Breast epithelium (tissue), 4 donors: ENCODE data around the gene CAMTA1. TPM values are rescaled to one million over a fixed set of nuclear protein-coding genes. Genes with fewer than 3 reads are reported as not detected.

ENCODE experiments used
- DNase-seq, 2 donors: peaks; one replicate each; pipeline ENCODE4 v3.0.0-alpha.2; 2019; ENCODE audit warnings: low spot score in 2 of 2
- H3K27ac ChIP-seq, 2 donors: fragments of 200-600 bp; sonication (generic) in 1 of 2; one replicate each; pipeline ENCODE4 v1.5.1; 2016 to 2019; ENCODE audit warnings: mild to moderate bottlenecking in 1 of 2
- H3K27me3 ChIP-seq, 2 donors: fragments of 200-600 bp; sonication (generic) in 1 of 2; one replicate each; pipeline versions ENCODE4 v1.5.1 to v1.6.0; 2017 to 2019; ENCODE audit warnings: control low read depth in 1 of 2, mild to moderate bottlenecking in 1 of 2
- H3K36me3 ChIP-seq: fragments of 200-600 bp; one replicate; pipeline ENCODE4 v1.5.1; 2019
- H3K4me1 ChIP-seq, 2 donors: fragments of 200-600 bp; sonication (generic); one replicate each; pipeline ENCODE4 v1.5.1; 2016 to 2019; ENCODE audit warnings: control low read depth in 1 of 2
- H3K4me3 ChIP-seq, 3 donors: fragments of 200-600 bp; sonication (generic); 1 replicate in 2 of 3; 2 replicates in 1 of 3; pipeline ENCODE4 v1.5.1; 2016 to 2019; ENCODE audit warnings: mild to moderate bottlenecking in 3 of 3, moderate library complexity in 2 of 3
- H3K9me3 ChIP-seq, 2 donors: fragments of 200-600 bp; sonication (generic) in 1 of 2; one replicate each; pipeline ENCODE4 v1.5.1; 2016 to 2019; ENCODE audit warnings: control low read depth in 1 of 2
- POLR2A ChIP-seq: fragments of 450-650 bp; IDR thresholded peaks from one replicate; pipeline ENCODE4 v1.6.1; 2016; ENCODE audit warnings: antibody characterized with exemption, mild to moderate bottlenecking, moderate library complexity
- POLR2AphosphoS5 ChIP-seq, 3 donors: sonication (generic); formaldehyde crosslinking; IDR thresholded peaks; one replicate each; pipeline ENCODE4 v1.6.1; 2017; ENCODE audit warnings: antibody characterized with exemption in 3 of 3
- intact Hi-C: fragments of 100-400 bp; cut with DNase I; formaldehyde crosslinking; loops from one replicate; pipeline ENCODE4 v1.15.1; 2023; ENCODE audit warnings: low total_unique reads
- total RNA-seq, 3 donors: library from RNA; depleted of rRNA; stranded (reverse); fragments of >200 nt; gene quantifications; one replicate each; pipeline ENCODE4 v1.1.0, GENCODE V29; 2016
- TF ChIP-seq, protein P1 (sequence below), 3 donors: fragments of 450-650 bp; IDR thresholded peaks; one replicate each; pipeline ENCODE4 v1.5.1; 2016 to 2017; ENCODE audit warnings: antibody characterized with exemption in 3 of 3, mild to moderate bottlenecking in 3 of 3, moderate library complexity in 3 of 3

CAMTA1 gene
- total RNA-seq, 3 donors from 2014 or later = 53.4 to 84.0 (median 61.9) TPM

DNA sequence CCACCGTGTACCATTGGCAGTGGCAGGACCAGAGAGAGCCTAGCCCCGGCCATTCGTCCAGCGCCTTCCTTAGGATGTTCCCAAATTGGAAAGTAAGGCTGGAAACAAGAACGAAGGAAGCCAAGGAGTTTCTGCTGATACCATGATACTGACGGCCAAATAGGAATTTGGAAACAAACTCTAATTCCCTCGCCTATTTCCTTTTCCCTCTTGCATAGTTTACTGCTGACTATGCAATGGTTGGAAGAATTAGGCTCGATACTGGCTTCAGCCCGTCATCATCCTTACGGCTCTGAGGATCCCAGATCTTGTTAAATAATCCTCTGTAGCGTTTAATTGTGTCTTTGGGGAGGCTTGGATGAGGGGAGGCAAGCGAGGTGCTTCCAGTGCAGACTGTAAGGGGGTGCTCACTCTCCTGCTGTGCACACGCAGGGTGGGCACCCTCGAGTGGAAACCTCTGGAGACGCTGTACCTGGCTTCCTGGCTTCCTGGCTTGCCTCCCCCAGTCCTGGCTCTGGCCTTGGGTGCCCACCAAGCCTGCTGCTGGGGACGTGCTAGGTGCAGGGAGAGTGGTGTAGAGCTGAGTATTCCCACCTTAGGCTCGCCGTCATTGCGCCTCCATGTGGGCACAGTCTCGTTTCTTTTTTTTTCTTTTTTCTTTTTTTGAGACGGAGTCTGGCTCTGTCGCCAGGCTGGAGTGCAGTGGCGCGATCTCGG, 27.4 kb upstream of the CAMTA1 start:
- Histone ChIP-seq H3K9me3 (no peaks in the 10 kb centered on the region), H3K36me3 (no peaks in the 10 kb centered on the region), H3K27ac (no peak overlapping the region), H3K27me3 (no peaks in the 10 kb centered on the region), H3K4me1 (no peaks in the 10 kb centered on the region), H3K4me3 (no peak overlapping the region)
- DNase-seq = no peak
- TF ChIP-seq POLR2AphosphoS5 (IDR thresholded peaks at IDR 0.05) (no peak), POLR2A (no peak)
- TF ChIP-seq, protein P1, sequence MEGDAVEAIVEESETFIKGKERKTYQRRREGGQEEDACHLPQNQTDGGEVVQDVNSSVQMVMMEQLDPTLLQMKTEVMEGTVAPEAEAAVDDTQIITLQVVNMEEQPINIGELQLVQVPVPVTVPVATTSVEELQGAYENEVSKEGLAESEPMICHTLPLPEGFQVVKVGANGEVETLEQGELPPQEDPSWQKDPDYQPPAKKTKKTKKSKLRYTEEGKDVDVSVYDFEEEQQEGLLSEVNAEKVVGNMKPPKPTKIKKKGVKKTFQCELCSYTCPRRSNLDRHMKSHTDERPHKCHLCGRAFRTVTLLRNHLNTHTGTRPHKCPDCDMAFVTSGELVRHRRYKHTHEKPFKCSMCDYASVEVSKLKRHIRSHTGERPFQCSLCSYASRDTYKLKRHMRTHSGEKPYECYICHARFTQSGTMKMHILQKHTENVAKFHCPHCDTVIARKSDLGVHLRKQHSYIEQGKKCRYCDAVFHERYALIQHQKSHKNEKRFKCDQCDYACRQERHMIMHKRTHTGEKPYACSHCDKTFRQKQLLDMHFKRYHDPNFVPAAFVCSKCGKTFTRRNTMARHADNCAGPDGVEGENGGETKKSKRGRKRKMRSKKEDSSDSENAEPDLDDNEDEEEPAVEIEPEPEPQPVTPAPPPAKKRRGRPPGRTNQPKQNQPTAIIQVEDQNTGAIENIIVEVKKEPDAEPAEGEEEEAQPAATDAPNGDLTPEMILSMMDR (IDR thresholded peaks at IDR 0.05) = no peak
- intact Hi-C loops = no loop called here

DNA sequence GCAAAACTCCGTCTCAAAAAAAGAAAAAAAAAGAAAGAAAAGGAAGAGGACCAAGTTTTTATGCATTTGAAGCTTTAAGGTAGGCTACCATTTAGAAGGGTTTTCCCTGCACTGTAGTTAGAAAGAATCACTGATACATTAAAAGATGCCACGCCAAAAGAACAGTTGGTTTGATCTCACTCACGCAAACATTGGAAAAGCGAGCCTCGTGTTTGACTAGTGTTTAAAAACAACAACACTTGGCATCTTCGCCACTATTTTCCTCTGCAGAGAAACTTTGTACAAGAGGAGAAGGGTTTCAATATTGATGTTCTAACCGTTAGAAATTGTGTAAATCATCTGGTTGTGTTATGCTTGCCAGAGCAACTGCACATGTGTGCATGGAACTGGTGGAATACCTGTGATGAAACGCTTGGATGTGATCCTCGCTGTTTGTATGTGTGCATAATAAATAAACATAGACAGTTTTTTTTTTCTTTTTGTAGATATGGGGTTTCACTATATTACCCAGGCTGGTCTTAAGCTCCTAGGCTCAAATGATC, 24.0 kb upstream of the CAMTA1 start:
- no peaks in the 10 kb centered on the region for H3K27me3 ChIP-seq
- H3K36me3 ChIP-seq = no peaks in the 10 kb centered on the region
- no peak for DNase-seq
- H3K27ac ChIP-seq = no peak overlapping the region
- no peaks in the 10 kb centered on the region for H3K9me3 ChIP-seq
- intact Hi-C loops = no loop called here
- H3K4me1 ChIP-seq = no peaks in the 10 kb centered on the region
- no peak overlapping the region for H3K4me3 ChIP-seq
- no peak for TF ChIP-seq POLR2A
- no peak for TF ChIP-seq POLR2AphosphoS5 (IDR thresholded peaks at IDR 0.05)
- TF ChIP-seq, protein P1 (IDR thresholded peaks at IDR 0.05) = no peak

- no peak overlapping the region for H3K27ac ChIP-seq
- H3K36me3 ChIP-seq = no peaks in the 10 kb centered on the region
- DNase-seq = no peak
- no peak overlapping the region for H3K4me3 ChIP-seq
- no peaks in the 10 kb centered on the region for H3K4me1 ChIP-seq
- TF ChIP-seq POLR2A (no peak), POLR2AphosphoS5 (IDR thresholded peaks at IDR 0.05) (no peak)
- TF ChIP-seq, protein P1 (IDR thresholded peaks at IDR 0.05) = no peak
- intact Hi-C loops = no loop called here
- no peaks in the 10 kb centered on the region for H3K27me3 ChIP-seq
- no peaks in the 10 kb centered on the region for H3K9me3 ChIP-seq
These were observed 23.2 kb upstream of the CAMTA1 start for GRCh38 chr1:6762060-6762459.

- Histone ChIP-seq H3K27me3 (peaks cover 0 to 3% of the 10 kb centered on the region in 2 donors), H3K36me3 (no peaks in the 10 kb centered on the region), H3K9me3 (no peaks in the 10 kb centered on the region), H3K4me3 (no peak overlapping the region), H3K4me1 (no peaks in the 10 kb centered on the region), H3K27ac (no peak overlapping the region)
- no peak for DNase-seq
- intact Hi-C loops = no loop called here
- TF ChIP-seq POLR2A = no peak
These were observed 14.4 kb upstream of the CAMTA1 start for GRCh38 chr1:6770751-6771440.

- intact Hi-C loops = no loop called here
- no peak overlapping the region for H3K27ac ChIP-seq
- TF ChIP-seq, protein P1 (IDR thresholded peaks at IDR 0.05) = no peak
- no peak for TF ChIP-seq POLR2A
- no peak for TF ChIP-seq POLR2AphosphoS5 (IDR thresholded peaks at IDR 0.05)
- H3K4me3 ChIP-seq = no peak overlapping the region
- no peaks in the 10 kb centered on the region for H3K36me3 ChIP-seq
- no peaks in the 10 kb centered on the region for H3K9me3 ChIP-seq
- no peak for DNase-seq
- no peaks in the 10 kb centered on the region for H3K4me1 ChIP-seq
- peaks cover 0 to 3% of the 10 kb centered on the region in 2 donors for H3K27me3 ChIP-seq
These were observed 13.8 kb upstream of the CAMTA1 start for GRCh38 chr1:6771441-6771769.
